GM19023 (cell line): ENCODE data around the gene PADI2.

Source experiments
- ATAC-seq: cut with Tn5 transposase; IDR thresholded peaks from one replicate; pipeline ENCODE4 v1.9.1; 2021; ENCODE audit warnings: mild to moderate bottlenecking, moderate library complexity; ENCODE audit not compliant: unreplicated experiment

PADI2 gene

DNA sequence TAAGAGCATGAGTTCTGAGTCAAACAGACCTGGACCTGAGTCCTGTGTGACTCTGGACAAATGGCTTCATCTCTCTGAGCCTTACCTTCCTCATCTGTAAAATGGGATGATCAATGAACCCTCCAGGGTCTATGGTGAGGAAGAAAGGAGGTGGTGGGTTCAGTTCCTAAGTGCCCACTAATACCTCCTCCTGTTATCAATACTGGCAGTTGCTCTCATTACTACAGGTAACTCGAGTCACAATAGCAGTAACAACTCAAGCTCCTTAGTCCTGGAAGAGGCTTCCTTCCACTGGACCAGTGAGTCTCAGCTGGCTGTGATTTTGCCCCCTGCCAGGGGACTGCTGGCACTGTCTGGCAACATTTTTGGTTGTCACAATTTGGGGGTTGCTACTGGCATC, 2.6 kb downstream of the PADI2 start:
- ATAC-seq: no peak

DNA sequence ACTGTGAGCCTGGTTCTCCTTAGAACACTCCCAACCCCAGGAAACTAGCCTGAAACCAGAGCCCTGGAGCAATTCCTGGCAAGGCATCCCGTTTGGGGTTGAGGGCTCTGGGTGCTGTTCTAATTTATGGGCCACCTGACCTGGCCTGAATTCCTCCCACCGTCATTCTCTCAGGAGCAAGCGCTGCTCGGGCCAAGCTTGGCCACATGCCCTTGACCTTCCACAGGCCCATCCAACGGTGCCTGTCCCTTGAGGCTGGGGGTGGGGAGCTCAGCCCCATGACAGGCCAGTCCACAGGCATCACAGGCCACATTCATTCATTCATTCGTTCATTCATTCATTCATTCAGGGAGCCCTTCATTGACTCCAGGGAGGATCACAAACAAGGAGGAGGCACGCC, 5.3 kb downstream of the PADI2 start:
- no peak for ATAC-seq

DNA sequence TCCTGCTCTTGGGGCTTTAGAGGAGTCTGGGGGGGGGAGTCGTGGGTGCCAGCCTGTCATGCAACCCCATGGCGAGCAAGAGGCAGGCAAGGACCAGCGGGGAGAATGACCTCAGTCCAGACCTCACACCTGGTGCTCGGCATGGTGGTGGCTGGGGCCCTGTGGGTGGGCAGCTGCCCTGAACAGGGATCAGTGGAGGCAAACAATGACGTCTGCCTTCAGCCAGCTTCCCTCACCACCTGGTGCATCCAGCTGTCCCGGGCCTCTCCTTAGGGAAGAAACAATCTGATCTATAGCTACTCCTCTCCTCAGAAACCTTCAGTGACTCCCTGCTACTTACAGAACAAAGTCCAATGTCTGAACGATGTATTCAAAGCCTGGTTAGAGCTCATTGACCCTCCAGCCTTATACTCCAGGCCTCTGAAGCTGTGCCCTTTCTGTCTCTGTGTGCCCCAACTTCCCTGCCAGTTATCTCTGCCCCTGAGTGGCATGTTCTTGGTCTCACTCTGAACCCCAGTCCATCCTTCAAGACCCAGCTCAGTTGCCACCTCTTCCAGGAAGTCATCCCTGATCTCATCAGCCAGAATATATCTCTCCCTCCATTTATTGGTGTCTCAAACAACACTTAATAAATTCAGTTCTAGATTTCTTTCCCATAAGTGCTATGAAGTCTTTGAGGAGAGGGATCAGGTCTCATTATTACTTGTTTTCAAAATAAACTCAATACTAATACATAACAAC, 6.6 kb downstream of the PADI2 start:
- ATAC-seq: no peak

DNA sequence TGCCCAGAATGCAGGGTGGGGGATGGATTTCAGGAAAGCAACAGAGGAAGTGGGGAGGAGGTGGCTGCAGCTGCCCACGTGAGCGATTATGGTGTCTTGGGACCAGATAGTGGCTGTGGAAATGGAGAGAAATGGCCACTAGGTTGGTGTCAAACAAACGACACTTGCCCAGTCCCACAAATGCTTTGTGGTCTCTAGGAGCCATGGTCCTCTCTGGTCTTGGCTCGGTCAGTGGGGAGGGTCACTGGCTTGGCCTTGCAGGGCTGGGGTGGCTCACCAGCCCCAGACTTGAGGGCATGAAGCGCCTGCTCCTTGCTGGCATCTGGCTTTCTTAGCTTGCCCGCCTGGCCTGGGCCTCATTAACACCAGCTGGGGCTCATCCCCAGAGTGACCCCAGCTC, 7.2 kb downstream of the PADI2 start:
- no peak for ATAC-seq

DNA sequence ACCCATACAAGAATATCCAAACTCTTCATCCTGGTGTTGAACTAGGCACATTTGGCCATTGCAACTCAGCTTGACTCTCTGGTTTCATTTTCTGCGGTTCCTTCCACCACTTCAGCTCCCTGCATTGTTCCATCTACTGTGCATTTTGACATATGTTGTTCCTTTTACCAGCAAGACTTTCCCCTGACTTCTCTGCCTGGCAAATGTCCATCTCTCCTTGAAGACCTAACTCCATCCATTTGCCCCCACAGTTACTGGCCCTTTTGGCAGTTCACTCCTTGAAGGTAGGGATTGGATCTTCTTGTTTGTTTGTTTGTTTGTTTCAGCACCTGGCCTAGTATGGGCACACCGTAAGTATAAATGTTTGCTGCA, 8.7 kb downstream of the PADI2 start:
- no peak for ATAC-seq

DNA sequence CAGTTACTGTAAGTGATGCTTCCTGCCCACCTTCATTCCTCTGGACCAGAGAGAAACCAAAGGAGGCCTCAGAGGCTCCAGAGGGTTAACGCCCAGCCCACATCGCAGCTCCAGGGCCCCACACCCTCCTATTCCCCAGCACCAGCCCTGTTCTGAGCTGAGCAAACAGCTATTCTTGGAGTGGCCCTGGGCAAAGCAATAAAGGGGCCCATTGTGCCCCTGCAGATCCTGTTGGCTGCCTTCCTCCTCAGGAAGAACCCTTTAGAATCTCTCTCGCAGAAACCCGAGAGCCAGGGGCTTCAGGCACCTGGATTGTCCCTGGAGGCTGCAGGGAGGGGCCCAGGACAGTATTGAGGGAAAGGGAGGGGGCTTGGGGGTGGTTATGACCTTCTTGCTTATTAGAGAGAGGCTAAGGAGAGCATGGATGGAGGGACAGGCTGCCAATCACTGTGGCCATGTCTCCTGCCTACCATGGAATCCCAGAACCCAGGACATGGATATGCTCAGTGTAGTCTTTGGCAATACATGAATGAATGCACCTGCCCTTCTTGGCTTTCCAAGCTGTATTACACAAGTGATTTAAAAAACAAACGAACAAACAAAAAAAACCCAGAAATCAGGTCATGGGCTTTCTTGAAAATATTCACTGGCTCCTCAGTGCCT, 9.2 kb downstream of the PADI2 start:
- no peak for ATAC-seq

DNA sequence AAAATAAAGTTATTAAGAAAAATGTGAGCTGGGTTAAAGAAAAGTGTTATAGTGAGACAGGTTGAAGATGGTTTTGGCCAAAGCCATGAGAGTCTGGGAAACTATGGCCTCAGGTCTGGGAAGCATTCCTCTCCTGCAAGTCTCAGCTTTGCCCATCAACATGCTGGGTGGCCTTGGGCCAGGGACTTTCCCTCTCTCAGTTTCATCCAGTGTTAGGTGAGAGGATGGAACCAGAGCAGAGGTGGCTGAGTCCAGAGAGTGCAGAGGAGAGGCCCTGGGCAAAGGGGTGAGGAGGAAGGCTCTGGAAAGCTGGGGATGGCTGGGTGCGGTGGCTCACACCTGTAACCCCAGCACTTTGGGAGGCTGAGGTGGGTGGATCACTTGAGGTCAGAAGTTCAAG, 10.5 kb downstream of the PADI2 start:
- ATAC-seq: no peak

DNA sequence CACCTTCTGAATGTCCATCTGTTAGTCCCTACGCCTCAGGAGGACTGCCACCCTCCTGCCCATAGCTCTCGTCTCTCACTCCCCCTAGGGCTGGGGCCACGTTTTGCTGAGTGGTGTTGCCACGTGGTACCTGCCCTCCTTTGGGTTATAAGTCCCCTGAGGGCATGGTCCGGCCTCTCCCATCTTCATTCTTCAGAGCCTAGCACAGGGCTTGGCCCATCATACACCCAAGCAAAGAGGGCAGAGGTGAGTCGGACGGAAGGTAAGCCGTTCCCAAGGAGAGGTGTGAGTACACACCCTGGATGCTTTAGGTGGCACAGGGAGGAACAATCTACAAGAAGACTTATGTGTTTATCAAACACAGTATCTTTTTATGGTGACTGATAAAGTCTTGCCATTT, 10.9 kb downstream of the PADI2 start:
- ATAC-seq: no peak

DNA sequence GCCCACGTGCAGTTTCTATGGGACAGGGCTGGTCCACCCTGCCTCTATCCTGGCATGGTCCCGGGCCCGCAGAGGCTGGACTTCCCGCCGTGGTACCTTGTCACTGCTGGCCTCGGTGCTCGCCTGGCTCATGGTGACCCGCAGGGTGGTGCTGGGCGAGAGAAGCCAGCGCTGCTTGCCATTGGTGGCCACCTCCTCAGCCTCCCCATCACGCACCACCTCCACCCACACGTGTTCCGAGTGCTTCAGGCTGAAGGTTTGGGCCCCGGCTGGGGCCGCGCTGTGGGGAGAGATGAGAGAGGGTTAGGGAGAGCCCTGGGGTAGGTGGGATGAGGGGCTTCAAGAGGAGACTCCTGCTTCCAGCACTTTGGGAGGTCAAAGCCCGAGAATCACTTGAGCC, 14.5 kb downstream of the PADI2 start:
- ATAC-seq: no peak

DNA sequence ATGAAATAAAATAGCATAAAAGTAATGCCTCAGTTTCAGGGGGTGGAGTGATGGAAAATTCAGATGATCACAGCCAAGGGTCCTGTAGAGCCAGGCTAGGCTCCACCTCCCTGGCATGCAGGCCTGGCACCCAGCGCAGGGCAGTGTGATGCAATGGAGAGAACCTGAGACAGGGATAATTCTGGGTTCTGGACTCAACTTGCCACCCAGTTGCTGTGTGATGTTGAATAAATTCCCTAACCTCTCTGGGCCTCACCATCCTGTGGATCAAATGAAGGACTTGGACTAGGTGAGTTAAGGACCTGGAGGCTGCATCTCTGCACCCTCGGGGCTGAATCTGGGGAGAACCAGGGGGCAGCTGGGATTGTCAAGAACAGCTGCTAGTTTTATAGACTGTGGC, 17.0 kb downstream of the PADI2 start:
- ATAC-seq: no peak

DNA sequence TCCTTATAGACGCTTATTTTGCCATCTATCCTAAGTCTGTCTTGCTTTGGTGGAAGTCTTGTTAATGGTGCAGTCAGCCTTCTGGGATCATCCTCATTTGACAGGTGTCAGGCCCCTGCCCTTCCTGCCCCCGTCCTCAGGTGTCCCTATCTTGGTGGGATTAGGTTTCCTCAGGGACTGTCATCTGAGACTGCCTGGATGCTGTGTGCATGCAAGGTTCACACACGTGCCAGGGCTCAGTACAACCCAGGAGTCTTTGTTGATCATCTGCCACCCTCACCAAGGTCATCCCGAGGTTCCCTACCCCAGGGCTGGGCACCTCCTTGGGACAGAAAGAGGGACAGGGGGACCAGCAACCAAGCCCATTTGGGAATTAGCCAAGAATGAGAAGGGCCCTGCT, 18.0 kb downstream of the PADI2 start:
- no peak for ATAC-seq

DNA sequence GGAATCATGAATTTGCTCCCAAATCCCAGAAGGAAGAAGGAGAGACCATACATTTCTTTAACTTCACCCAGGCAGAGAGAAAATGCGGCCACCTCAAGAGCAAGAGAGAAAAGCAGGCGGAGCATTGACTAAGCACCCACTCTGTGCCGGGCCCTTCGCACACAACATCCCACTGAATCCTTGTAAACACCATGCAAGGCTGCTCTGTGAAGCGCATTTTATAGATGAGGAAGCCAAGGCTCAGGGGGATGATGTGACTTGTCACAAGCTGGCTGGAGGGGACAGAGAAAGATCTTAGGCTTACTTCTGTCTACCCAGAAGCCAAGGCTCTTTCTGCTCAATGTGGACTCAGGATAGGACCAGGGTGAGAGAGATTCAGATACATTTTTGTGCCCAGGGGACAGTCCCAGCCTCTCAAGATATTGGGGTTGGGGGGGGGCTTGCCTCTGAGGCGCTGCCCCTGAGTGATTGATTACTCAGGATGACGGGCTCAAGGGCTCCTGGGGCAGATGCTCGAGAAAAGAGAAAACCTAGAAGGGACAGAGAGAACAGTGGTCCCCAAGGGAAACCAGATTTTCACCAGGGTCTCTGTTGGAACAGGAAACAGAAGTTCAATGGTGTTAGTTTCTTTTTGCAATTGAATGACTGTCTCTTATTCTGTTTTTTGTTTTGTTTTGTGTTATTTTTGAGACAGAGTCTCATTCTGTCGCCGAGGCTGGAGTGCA, 19.5 kb downstream of the PADI2 start:
- ATAC-seq: no peak

DNA sequence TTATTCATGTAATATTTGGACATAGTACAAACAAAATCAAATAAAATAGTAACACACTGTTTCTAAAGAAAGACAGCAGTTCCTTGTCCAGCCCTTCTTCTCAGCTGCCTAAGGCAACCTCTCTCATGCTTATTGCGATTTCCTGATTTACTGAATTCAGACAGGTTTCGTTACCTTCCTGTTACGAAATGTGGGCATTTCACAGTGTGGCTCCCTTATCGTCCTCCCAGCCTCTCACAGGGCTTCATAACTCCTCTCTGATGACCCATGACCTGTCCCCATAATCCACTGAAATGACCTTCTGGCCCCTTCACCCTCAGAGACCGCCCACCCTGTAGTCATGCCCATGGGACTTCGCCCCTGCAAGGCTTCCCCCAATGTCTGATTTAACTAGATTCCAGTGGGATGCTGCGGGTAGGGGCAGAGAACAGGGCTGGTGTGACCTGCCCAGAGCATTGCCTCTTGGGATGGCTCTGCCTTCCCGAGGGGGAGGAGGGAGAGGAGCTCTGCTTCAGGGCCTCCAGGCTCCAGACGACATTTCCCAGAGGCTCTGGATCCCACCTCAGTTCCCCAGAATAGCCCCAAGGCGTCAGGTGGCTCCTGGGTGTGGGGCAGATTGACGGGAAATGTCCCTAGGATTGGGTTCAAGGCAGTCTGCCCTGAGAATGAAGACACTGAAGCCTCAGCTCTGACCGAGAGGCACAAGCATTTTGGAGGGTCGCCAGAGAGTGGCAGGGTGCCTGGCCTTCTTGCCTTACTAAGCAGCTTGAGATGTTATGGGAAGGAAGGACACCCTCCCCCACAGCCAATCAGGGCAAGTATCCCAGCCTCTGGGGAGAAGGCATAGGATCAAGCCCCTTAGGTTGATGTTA, 20.6 kb downstream of the PADI2 start:
- no peak for ATAC-seq

DNA sequence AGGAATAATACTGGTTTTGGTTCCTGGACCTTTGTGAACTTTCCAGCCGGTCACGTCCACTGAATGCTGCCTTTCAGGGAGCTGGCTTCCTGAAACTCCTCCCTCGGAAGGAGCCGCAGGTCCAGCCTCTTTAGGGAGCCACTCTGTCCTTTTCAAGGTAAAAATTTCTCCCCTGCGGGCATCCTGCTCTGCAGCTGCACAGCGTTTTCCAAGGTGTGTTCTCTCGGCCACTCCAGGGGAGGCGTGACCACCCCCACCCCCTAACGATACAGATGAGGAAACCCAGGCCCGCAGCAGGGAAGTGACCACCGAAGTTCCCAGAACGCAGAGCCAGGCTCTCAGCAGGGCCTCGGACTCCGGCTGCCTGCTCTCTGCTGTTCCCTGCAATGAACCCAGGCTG, 21.5 kb downstream of the PADI2 start:
- no peak for ATAC-seq

DNA sequence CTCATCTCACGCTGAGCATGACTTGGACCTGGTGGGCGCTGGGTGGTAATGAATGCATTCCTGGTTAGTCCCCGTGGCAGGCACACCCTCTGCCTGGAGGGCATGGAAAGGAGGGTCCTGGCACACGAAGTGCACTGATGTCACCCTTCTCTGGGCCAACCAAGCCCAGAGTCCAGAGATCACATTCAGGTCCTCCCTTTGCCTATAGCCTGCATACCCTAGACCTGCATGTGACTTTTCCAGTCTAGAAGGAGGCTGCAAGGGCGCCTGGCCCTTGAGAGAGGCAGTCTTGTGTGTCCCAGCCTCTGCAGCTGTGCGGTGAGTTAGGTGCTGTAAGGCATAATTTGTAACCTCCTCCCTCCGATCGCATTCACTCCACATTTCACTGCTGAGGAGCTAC, 22.1 kb downstream of the PADI2 start:
- no peak for ATAC-seq

DNA sequence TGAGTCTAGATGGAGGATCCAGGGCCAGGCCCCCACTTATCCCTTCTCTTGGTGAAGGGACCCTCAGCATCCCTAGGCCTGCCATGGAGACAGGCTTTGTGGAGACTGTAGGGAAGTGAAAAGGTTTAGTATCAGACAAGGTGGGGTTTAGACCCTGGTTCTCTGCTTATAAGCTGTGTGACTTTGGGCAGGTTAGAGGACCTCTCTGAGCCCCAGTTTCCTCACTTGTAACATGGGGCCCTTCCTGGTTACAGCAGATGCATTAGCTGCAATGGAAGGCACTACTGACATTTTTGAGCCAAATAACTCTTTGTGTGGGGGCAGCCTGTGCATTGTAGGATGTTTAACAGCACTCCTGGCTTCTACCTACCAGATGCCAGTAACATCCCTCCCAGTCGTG, 22.7 kb downstream of the PADI2 start:
- ATAC-seq: no peak

DNA sequence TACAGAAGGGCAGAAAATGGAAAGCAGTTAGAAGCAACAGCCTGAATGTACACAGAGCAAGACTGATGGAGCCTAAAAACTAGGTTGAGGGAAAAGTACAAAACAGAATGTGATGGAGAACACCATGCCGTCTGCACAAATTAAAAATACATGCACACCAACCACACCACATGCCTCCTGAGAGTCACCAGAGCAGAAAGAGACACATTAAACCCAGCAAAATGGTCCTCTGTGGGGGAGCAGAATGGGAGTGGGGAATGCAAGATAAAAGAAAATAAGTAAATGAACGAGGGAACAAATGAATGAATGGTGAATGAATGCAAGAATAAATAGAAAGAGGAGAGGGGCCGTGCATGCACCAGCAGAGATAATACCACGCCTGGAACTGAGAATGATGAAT, 24.1 kb downstream of the PADI2 start:
- ATAC-seq: no peak

DNA sequence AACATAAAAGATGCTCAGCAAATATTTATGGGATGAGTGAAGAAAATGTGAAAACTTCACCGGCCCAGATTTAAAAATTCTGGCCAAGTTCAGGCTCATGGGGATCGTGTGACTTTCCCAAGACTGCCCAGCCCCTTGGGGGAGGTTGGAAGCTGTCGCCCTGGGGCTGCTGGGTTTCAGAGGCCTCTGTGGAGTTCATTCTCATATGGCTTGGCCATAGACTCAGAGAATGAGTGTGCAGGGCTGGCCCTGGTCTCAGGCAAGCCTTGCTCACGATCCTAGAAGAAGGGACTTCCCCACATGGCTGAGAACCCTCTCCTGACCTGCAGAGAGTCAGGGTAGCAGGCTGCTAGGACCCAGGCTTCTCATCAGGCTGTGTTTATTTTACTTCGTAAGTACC, 24.6 kb downstream of the PADI2 start:
- peak; percentile 54 for ATAC-seq

DNA sequence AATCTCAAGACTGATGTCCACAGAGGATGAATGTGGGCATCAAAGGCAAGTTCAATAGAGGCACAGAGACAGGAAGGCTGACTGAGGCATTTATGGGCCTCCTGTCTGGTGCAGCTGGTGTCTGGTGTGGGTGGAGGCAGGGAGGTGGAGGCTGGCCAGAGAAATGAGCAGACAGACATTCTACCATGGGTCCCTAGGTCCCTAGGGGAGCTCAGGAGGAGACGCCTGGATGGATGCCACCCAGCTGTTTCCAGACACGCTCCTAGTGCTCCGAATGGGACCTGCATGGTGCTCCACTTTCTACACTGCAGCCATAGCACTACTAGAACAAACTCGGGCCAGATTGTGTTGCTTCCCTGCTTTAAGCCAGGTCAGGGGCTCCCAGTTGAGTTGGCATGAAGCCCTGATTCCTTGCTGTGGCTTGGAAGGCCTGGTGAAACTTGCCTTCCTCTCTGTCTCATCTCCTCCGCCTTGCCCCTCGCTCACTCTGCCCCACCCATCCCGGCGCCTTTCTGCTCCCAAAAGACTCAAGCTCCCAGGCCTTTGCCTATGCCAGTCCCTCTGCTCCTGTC, 25.3 kb downstream of the PADI2 start:
- no peak for ATAC-seq

DNA sequence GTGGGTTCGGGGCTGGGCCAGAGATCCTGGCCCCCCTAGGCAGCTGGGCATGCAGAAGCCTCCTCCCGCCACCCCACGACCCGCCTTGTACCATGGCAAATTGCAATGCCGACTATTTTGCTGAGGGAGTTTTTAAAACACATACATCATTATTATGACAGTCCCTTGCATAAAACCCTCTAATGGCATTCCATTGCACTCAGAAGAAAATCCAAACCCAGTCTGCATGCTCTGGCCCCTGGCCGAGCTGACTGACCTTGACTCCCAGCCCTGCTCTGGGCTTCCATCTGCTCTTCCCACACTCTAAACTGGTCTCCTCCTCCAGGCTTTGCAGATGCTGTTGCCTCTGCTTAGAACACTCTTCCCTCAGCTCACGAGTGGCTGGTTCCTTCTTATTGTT, 28.0 kb downstream of the PADI2 start:
- ATAC-seq: no peak

DNA sequence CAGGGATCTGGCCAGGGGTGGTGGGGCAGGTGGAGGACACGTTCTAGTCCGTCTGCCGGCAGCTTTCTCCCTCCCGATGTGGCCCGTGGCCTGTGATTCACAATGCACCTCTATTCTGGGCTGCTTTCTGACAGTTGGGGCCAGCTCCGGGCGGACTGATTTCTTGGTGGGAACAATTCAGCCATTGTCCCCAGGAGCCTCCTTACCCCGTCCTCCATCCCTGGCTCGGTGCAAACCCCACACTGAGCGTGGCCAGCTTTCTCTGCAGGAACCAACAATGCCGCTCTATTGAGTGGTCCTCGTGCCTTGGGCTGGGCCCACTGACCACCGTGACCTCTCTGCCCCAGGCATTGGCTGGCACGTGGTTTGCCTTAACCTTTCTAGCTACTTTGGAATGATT, 29.7 kb downstream of the PADI2 start:
- no peak for ATAC-seq
